ENCODE measurements around the gene METTL4.

The METTL4 gene

GRCh38 chr18:2606335-2606734, 35.0 kb upstream of the METTL4 start:
- TF ChIP-seq ZNF565 (CRISPR knock-in tag; conservative IDR thresholded peaks at IDR 0.05; ENCODE audit: low read depth) (no peak), ISL1 (CRISPR knock-in tag; IDR thresholded peaks at IDR 0.05) (no peak), ZNF70 (CRISPR knock-in tag; IDR thresholded peaks at IDR 0.05) (no peak), POU6F1 (CRISPR knock-in tag; IDR thresholded peaks at IDR 0.05; ENCODE audit: borderline replicate concordance, low read depth) (no peak), ARNTL (CRISPR knock-in tag; IDR thresholded peaks at IDR 0.05; ENCODE audit: borderline replicate concordance, low read depth) (no peak), RARB (CRISPR knock-in tag; IDR thresholded peaks at IDR 0.05) (no peak), PATZ1 (CRISPR knock-in tag; IDR thresholded peaks at IDR 0.05; ENCODE audit: borderline replicate concordance) (no peak), TSHZ2 (CRISPR knock-in tag; IDR thresholded peaks at IDR 0.05) (no peak), CSDC2 (CRISPR knock-in tag; IDR thresholded peaks at IDR 0.05) (no peak), GLIS3 (CRISPR knock-in tag; IDR thresholded peaks at IDR 0.05) (no peak), CREB5 (CRISPR knock-in tag; IDR thresholded peaks at IDR 0.05; ENCODE audit: low read depth) (no peak), TOX (CRISPR knock-in tag; IDR thresholded peaks at IDR 0.05; ENCODE audit: borderline replicate concordance) (no peak), ZNF8 (CRISPR knock-in tag; IDR thresholded peaks at IDR 0.05) (no peak), ZFP3 (CRISPR knock-in tag; IDR thresholded peaks at IDR 0.05) (no peak), PPARA (CRISPR knock-in tag; IDR thresholded peaks at IDR 0.05; ENCODE audit: borderline replicate concordance) (no peak), CSRNP3 (CRISPR knock-in tag; IDR thresholded peaks at IDR 0.05) (no peak), BACH2 (CRISPR knock-in tag; IDR thresholded peaks at IDR 0.05; ENCODE audit: borderline replicate concordance) (no peak), TCF4 (CRISPR knock-in tag; IDR thresholded peaks at IDR 0.05; ENCODE audit: borderline replicate concordance) (no peak), OSR1 (CRISPR knock-in tag; IDR thresholded peaks at IDR 0.05) (no peak), ZFP30 (CRISPR knock-in tag; IDR thresholded peaks at IDR 0.05) (no peak)

GRCh38 chr18:2602844-2603243, 31.5 kb upstream of the METTL4 start:
- TF ChIP-seq GLIS3 (CRISPR knock-in tag; IDR thresholded peaks at IDR 0.05), result no peak
- no peak for TF ChIP-seq ZC3H10 (CRISPR knock-in tag; IDR thresholded peaks at IDR 0.05)
- no peak for TF ChIP-seq SNAI2 (CRISPR knock-in tag; IDR thresholded peaks at IDR 0.05)
- TF ChIP-seq CSRNP3 (CRISPR knock-in tag; IDR thresholded peaks at IDR 0.05), result no peak
- TF ChIP-seq ESRRG (CRISPR knock-in tag; IDR thresholded peaks at IDR 0.05), result no peak
- TF ChIP-seq CSDC2 (CRISPR knock-in tag; IDR thresholded peaks at IDR 0.05), result no peak
- no peak for TF ChIP-seq TOX (CRISPR knock-in tag; IDR thresholded peaks at IDR 0.05; ENCODE audit: borderline replicate concordance)
- no peak for ATAC-seq

More at GRCh38 chr18:2606335-2606734, 35.0 kb upstream of the METTL4 start:
- no peak for ATAC-seq
